ENCODE measurements around the gene BCAP29.

DNA sequence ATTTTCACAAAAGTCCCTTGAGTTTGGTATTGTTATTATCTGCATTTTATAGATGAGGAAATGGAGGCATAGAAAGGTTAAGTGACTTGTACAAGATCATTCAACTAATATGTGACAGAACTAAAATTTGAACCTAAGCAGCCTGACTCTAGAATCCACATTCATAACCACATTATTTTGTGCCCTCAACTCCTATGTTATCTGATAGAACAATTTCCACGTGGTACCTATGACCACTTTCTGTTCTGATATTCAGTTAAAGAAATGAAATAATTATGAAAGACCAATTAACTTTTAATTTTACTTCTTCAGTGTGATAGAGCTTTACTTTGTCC lies 17.5 kb downstream of the BCAP29 start:
- TF ChIP-seq POLR2AphosphoS5 (IDR thresholded peaks at IDR 0.05) (no peak), CTCF (IDR thresholded peaks at IDR 0.05) (no peak), POLR2A (IDR thresholded peaks at IDR 0.05) (no peak)

All from upper lobe of left lung (tissue), 4 donors.